SK-N-SH treated with all-trans-retinoic acid at 6 μM for 48 hours (cell line): ENCODE data around the gene DNASE1L2.

ENCODE experiments used
- ATAC-seq: fragments of 200-7000 bp; cut with Tn5 transposase; 3 replicates; pipeline ENCODE4 v1.9.1; 2020; ENCODE audit warnings: mild to moderate bottlenecking, moderate library complexity
- ARNTL ChIP-seq: fragments of 450-650 bp; formaldehyde crosslinking; IDR thresholded peaks from 2 replicates; pipeline ENCODE4 v1.5.0; 2020; ENCODE audit warnings: low read depth, mild to moderate bottlenecking, moderate library complexity, borderline replicate concordance
- CREB5 ChIP-seq: fragments of 250-450 bp; sonication (Bioruptor Pico); IDR thresholded peaks from 2 replicates; pipeline ENCODE4 v1.5.1; 2020; ENCODE audit warnings: low read depth, mild to moderate bottlenecking, moderate library complexity
- CSDC2 ChIP-seq: fragments of 250-450 bp; sonication (Bioruptor Pico); IDR thresholded peaks from 2 replicates; pipeline ENCODE4 v1.5.0; 2020; ENCODE audit warnings: mild to moderate bottlenecking, moderate library complexity
- CSRNP3 ChIP-seq: fragments of 250-450 bp; sonication (Bioruptor Pico); IDR thresholded peaks from 2 replicates; pipeline ENCODE4 v1.5.1; 2021; ENCODE audit warnings: mild to moderate bottlenecking, moderate library complexity
- ESRRG ChIP-seq: fragments of 250-450 bp; sonication (Bioruptor Pico); IDR thresholded peaks from 2 replicates; pipeline ENCODE4 v1.6.1; 2021; ENCODE audit warnings: mild to moderate bottlenecking
- GLIS3 ChIP-seq: fragments of 250-450 bp; sonication (Bioruptor Pico); IDR thresholded peaks from 2 replicates; pipeline ENCODE4 v1.5.0; 2020; ENCODE audit warnings: mild to moderate bottlenecking, moderate library complexity
- ISL1 ChIP-seq: fragments of 250-450 bp; sonication (Bioruptor Pico); IDR thresholded peaks from 2 replicates; pipeline ENCODE4 v2.1.2; 2022; ENCODE audit warnings: mild to moderate bottlenecking, moderate library complexity
- OSR1 ChIP-seq: fragments of 250-450 bp; sonication (Bioruptor Pico); IDR thresholded peaks from 2 replicates; pipeline ENCODE4 v1.8.0; 2022; ENCODE audit warnings: moderate library complexity, mild to moderate bottlenecking, inconsistent platforms
- PATZ1 ChIP-seq: fragments of 250-450 bp; sonication (Bioruptor Pico); IDR thresholded peaks from 2 replicates; pipeline ENCODE4 v1.8.0; 2020; ENCODE audit warnings: mild to moderate bottlenecking, moderate library complexity, borderline replicate concordance
- PPARA ChIP-seq: fragments of 250-450 bp; sonication (Bioruptor Pico); IDR thresholded peaks from 2 replicates; pipeline ENCODE4 v1.5.0; 2020; ENCODE audit warnings: mild to moderate bottlenecking, borderline replicate concordance
- RARB ChIP-seq: fragments of 250-450 bp; sonication (Bioruptor Pico); IDR thresholded peaks from 2 replicates; pipeline ENCODE4 v1.8.0; 2021; ENCODE audit warnings: mild to moderate bottlenecking, moderate library complexity
- SNAI2 ChIP-seq: fragments of 250-450 bp; sonication (Bioruptor Pico); IDR thresholded peaks from 2 replicates; pipeline ENCODE4 v1.5.0; 2020; ENCODE audit warnings: mild to moderate bottlenecking, moderate library complexity
- TCF4 ChIP-seq: fragments of 250-450 bp; sonication (Bioruptor Pico); IDR thresholded peaks from 2 replicates; pipeline ENCODE4 v1.8.0; 2021; ENCODE audit warnings: mild to moderate bottlenecking, moderate library complexity, borderline replicate concordance
- TOX ChIP-seq: fragments of 250-450 bp; sonication (Bioruptor Pico); IDR thresholded peaks from 2 replicates; pipeline ENCODE4 v1.8.0; 2021; ENCODE audit warnings: mild to moderate bottlenecking, moderate library complexity, borderline replicate concordance
- TSHZ2 ChIP-seq: fragments of 250-450 bp; sonication (Bioruptor Pico); IDR thresholded peaks from 2 replicates; pipeline ENCODE4 v1.5.0; 2020; ENCODE audit warnings: mild to moderate bottlenecking, moderate library complexity
- ZC3H10 ChIP-seq: fragments of 250-450 bp; sonication (Bioruptor Pico); IDR thresholded peaks from 2 replicates; pipeline ENCODE4 v1.5.1; 2021; ENCODE audit warnings: mild to moderate bottlenecking, moderate library complexity
- ZFP3 ChIP-seq: fragments of 250-450 bp; sonication (Bioruptor Pico); IDR thresholded peaks from 2 replicates; pipeline ENCODE4 v1.5.0; 2020; ENCODE audit warnings: mild to moderate bottlenecking, moderate library complexity
- ZFP30 ChIP-seq: fragments of 450-650 bp; formaldehyde crosslinking; IDR thresholded peaks from 2 replicates; pipeline ENCODE4 v1.5.0; 2022; ENCODE audit warnings: mild to moderate bottlenecking, moderate library complexity
- ZNF70 ChIP-seq: fragments of 450-650 bp; formaldehyde crosslinking; IDR thresholded peaks from 2 replicates; pipeline ENCODE4 v1.5.0; 2020; ENCODE audit warnings: mild to moderate bottlenecking, moderate library complexity
- ZNF8 ChIP-seq: fragments of 450-650 bp; formaldehyde crosslinking; IDR thresholded peaks from 2 replicates; pipeline ENCODE4 v1.5.0; 2020; ENCODE audit warnings: mild to moderate bottlenecking, moderate library complexity

DNASE1L2 gene

GRCh38 chr16:2197765-2198164 lies 38.5 kb upstream of the DNASE1L2 start:
- TF ChIP-seq SNAI2 (CRISPR knock-in tag) (no peak), ZNF70 (no peak), RARB (CRISPR knock-in tag) (no peak)
- no peak for ATAC-seq

GRCh38 chr16:2198283-2198682 lies 38.0 kb upstream of the DNASE1L2 start:
- no peak for ATAC-seq
- TF ChIP-seq OSR1 (CRISPR knock-in tag) (no peak), CSRNP3 (CRISPR knock-in tag) (no peak), TOX (CRISPR knock-in tag) (no peak)

GRCh38 chr16:2199095-2199494 lies 37.1 kb upstream of the DNASE1L2 start:
- ATAC-seq = no peak
- TF ChIP-seq ISL1 (CRISPR knock-in tag) = no peak
- no peak for TF ChIP-seq ESRRG (CRISPR knock-in tag)
- no peak for TF ChIP-seq ARNTL (CRISPR knock-in tag)
- no peak for TF ChIP-seq TSHZ2
- TF ChIP-seq ZNF8 (CRISPR knock-in tag) = no peak
- no peak for TF ChIP-seq TOX (CRISPR knock-in tag)
- TF ChIP-seq ZC3H10 (CRISPR knock-in tag) = no peak
- TF ChIP-seq CREB5 (CRISPR knock-in tag) = no peak
- no peak for TF ChIP-seq ZFP30
- TF ChIP-seq GLIS3 = no peak
- no peak for TF ChIP-seq PPARA
- TF ChIP-seq CSRNP3 (CRISPR knock-in tag) = no peak
- no peak for TF ChIP-seq ZFP3 (CRISPR knock-in tag)
- no peak for TF ChIP-seq OSR1 (CRISPR knock-in tag)

GRCh38 chr16:2199621-2200139 lies 36.6 kb upstream of the DNASE1L2 start:
- ATAC-seq = no peak
- no peak for TF ChIP-seq RARB (CRISPR knock-in tag)
- no peak for TF ChIP-seq ISL1 (CRISPR knock-in tag)
- TF ChIP-seq CSDC2 (CRISPR knock-in tag) = no peak
- no peak for TF ChIP-seq CSRNP3 (CRISPR knock-in tag)
- no peak for TF ChIP-seq ZFP3 (CRISPR knock-in tag)
- no peak for TF ChIP-seq TOX (CRISPR knock-in tag)
- TF ChIP-seq ZNF8 (CRISPR knock-in tag) = no peak
- TF ChIP-seq PATZ1 (CRISPR knock-in tag) = no peak
- TF ChIP-seq TCF4 (CRISPR knock-in tag) = no peak
- TF ChIP-seq ZNF70 = no peak
- TF ChIP-seq, all 23 proteins: peak for 0
